Activated T-cell treated with anti-CD3 and anti-CD28 coated beads, Interleukin-2, amount 50 U/mL, for 72 hours (primary cell): ENCODE results near the gene TRMT11. TPM values are rescaled to one million over a fixed set of nuclear protein-coding genes. Genes with fewer than 3 reads are reported as not detected.
"Not testable (repeated sequence)": the region's sequence is repeated elsewhere in the genome, so short reads cannot be mapped to it uniquely, and the experiment has no call there.

ENCODE experiments used
- ATAC-seq, 2 donors: fragments of 150-1000 bp; cut with Tn5 transposase; replicated peaks in 1 of 2; 2 replicates each; pipeline ENCODE4 v1.10.0; 2021; ENCODE audit warnings: moderate library complexity in 2 of 2, mild to moderate bottlenecking in 1 of 2
- DNase-seq, 2 donors: peaks; one replicate each; pipeline ENCODE4 v3.0.0; 2021 to 2022; ENCODE audit warnings: mixed read lengths in 1 of 2
- H3K27ac Mint-ChIP-seq: one replicate; pipeline ENCODE4 v1.8.0; 2022; ENCODE audit warnings: mild to moderate bottlenecking, moderate library complexity, mixed read lengths
- H3K27me3 Mint-ChIP-seq: one replicate; pipeline ENCODE4 v1.8.0; 2022; ENCODE audit warnings: low read depth, mixed read lengths
- H3K36me3 Mint-ChIP-seq, 2 donors: one replicate each; pipeline ENCODE4 v1.8.0; 2022; ENCODE audit warnings: mixed read lengths in 2 of 2, mild to moderate bottlenecking in 1 of 2; ENCODE audit not compliant: insufficient read depth in 2 of 2
- H3K4me1 Mint-ChIP-seq: one replicate; pipeline ENCODE4 v1.8.0; 2022; ENCODE audit warnings: low read depth, mixed read lengths
- H3K4me3 Mint-ChIP-seq, 2 donors: one replicate each; pipeline ENCODE4 v1.8.0; 2022; ENCODE audit warnings: mild to moderate bottlenecking in 2 of 2, mixed read lengths in 2 of 2, moderate library complexity in 2 of 2
- H3K9me3 Mint-ChIP-seq, 2 donors: one replicate each; pipeline ENCODE4 v1.8.0; 2022; ENCODE audit warnings: mixed read lengths in 2 of 2
- total RNA-seq, 2 donors: library from RNA; stranded (reverse); gene quantifications; one replicate each; pipeline ENCODE4 v1.2.3, GENCODE V29; 2022

TRMT11 gene
- total RNA-seq, 2 donors from 2014 or later: 29.1 to 29.9 TPM

DNA sequence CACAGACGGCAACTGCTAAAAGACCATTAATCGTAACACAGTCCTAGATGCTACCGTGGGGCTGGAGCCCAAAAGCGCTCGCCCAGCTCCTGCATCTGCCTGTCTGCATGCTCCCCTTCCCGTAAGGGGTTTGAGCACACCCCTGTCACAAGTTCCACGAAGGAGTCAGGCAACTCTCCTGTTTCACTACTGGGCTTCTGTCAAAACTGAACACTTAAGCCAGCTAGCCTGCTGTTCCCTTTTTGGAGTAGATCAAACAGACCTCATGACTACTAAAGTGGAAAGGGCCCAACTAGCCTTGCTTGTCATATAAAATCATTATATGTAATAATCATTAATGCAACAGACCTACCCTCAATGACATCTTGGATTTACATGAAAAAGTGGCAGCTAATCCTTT is 61.3 kb downstream of the TRMT11 start:
- H3K36me3 Mint-ChIP-seq: peaks cover 5 to 21% of the 10 kb centered on the region in 2 donors
- no peak overlapping the region for H3K27ac Mint-ChIP-seq
- no peaks in the 10 kb centered on the region for H3K27me3 Mint-ChIP-seq
- no peak overlapping the region for H3K4me3 Mint-ChIP-seq
- DNase-seq (no peak), ATAC-seq (no peak)
- H3K9me3 Mint-ChIP-seq: peaks cover 0 to 3% of the 10 kb centered on the region in 2 donors
- no peaks in the 10 kb centered on the region for H3K4me1 Mint-ChIP-seq

DNA sequence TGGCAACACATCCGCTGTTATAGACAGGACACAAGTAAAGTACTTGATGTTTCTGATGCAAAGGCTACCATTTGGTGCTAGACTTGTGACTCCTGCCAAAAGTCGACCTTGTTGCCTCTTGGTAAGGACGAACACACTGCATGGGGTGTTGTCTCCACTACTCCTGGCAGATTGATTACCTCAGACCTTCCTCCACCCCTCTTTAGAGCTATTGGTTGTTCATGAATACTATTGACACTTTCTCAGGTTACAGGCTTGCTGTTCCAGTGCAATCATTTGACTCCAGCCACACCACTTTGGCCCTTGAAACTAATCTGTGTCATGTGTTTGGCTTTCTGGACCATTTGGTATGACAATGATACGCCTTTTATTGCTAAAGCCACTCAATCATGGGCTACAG is 62.3 kb downstream of the TRMT11 start:
- no peak overlapping the region for H3K27ac Mint-ChIP-seq
- no peaks in the 10 kb centered on the region for H3K27me3 Mint-ChIP-seq
- H3K9me3 Mint-ChIP-seq: peaks cover 0 to 3% of the 10 kb centered on the region in 2 donors
- ATAC-seq: no peak
- H3K36me3 Mint-ChIP-seq: peaks cover 4 to 20% of the 10 kb centered on the region in 2 donors
- H3K4me1 Mint-ChIP-seq: no peaks in the 10 kb centered on the region
- no peak overlapping the region for H3K4me3 Mint-ChIP-seq
- no peak for DNase-seq

DNA sequence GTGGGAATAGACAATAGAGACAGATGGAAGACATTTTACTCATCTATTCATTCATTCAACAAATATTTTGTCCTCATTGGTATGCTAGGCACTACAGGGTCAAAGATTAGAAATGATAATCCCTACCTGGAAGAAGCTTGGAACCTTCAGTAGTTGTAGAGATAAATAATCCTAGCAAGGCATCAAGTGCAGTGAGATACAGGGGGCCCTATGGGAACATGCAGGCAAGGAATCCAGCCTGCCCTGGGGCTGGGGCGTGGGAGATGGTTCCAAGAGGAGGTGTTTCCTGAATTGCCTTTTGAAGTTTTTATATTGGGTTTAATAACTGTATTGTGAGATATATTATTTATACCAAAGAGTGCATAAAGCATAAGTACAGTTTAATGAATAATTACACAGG is 64.5 kb downstream of the TRMT11 start:
- H3K36me3 Mint-ChIP-seq: peaks cover 2 to 17% of the 10 kb centered on the region in 2 donors
- no peaks in the 10 kb centered on the region for H3K27me3 Mint-ChIP-seq
- no peak for ATAC-seq
- H3K4me3 Mint-ChIP-seq: no peak overlapping the region
- H3K9me3 Mint-ChIP-seq: peaks cover 0 to 3% of the 10 kb centered on the region in 2 donors
- no peak for DNase-seq
- no peak overlapping the region for H3K27ac Mint-ChIP-seq
- H3K4me1 Mint-ChIP-seq: no peaks in the 10 kb centered on the region

DNA sequence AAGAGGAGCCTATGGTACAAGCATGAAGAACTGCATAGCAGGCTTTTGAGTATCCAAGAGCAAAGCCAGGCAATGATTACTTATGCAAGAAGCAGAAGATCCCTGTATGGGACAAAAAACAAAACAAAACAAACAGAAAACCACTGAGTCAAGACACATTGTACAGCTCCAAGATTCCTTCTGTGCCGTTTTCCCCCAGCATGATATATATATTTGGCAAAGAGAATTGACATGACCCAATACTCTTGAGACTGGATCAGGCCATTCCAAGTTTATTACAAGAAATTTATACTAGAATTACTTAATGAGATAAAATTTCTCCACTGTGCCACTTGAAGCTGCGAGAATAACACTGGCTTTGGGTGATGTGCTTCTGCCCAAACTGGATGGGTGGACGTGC is 65.5 kb downstream of the TRMT11 start:
- H3K4me3 Mint-ChIP-seq: no peak overlapping the region
- H3K36me3 Mint-ChIP-seq: peaks cover 2 to 19% of the 10 kb centered on the region in 2 donors
- H3K27ac Mint-ChIP-seq: no peak overlapping the region
- H3K9me3 Mint-ChIP-seq: peaks cover 0 to 3% of the 10 kb centered on the region in 2 donors
- DNase-seq: no peak
- no peak for ATAC-seq
- no peaks in the 10 kb centered on the region for H3K27me3 Mint-ChIP-seq
- no peaks in the 10 kb centered on the region for H3K4me1 Mint-ChIP-seq

DNA sequence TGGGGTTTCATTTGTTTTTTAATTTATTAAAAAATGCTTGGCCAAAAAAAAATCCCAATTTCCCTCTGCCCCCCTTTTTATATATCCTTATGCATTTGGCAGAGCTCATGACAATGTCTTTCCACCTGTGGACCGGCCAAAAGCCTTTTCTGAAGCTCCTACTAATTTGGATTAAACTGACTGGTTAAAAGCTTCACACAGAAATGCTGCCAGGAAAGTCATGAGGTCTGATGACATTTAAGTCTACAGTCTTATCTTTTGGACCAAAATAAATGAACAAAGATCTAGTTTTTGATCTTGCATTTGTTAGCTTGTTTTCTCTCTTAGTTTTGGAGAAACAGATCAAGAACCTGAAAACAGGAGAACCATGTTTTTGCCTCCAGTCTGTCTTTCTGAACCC is 66.1 kb downstream of the TRMT11 start:
- Mint-ChIP-seq H3K36me3 (peaks cover 2 to 15% of the 10 kb centered on the region in 2 donors), H3K9me3 (peaks cover 0 to 3% of the 10 kb centered on the region in 2 donors), H3K27me3 (no peaks in the 10 kb centered on the region), H3K4me1 (no peaks in the 10 kb centered on the region), H3K4me3 (no peak overlapping the region), H3K27ac (no peak overlapping the region)
- DNase-seq (no peak), ATAC-seq (no peak)

DNA sequence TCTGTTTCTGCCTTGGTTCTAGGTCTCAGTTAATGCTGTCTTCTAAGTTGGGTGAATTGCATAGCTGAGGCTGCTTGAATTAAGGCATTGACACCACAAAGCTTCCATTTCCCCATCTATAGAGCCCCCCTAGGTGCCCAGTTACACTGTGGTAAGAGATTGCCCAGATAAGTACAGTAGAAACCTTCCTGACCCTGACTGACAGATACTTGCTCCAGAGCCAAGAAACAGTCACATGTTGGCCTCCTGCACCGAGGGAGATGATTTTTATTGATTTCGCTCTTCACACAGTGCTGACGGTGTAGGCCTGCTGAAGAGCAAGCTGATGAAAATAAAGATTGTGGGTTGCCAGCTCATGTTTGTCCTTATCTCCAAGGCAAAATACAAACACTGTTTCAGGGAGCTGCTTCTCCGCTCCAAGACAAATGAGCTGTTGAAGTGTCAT is 67.9 kb downstream of the TRMT11 start:
- no peaks in the 10 kb centered on the region for H3K4me1 Mint-ChIP-seq
- H3K9me3 Mint-ChIP-seq: peaks cover 0 to 2% of the 10 kb centered on the region in 2 donors
- ATAC-seq (no peak), DNase-seq (no peak)
- no peaks in the 10 kb centered on the region for H3K27me3 Mint-ChIP-seq
- no peak overlapping the region for H3K4me3 Mint-ChIP-seq
- peaks cover 2 to 9% of the 10 kb centered on the region in 2 donors for H3K36me3 Mint-ChIP-seq
- no peak overlapping the region for H3K27ac Mint-ChIP-seq

DNA sequence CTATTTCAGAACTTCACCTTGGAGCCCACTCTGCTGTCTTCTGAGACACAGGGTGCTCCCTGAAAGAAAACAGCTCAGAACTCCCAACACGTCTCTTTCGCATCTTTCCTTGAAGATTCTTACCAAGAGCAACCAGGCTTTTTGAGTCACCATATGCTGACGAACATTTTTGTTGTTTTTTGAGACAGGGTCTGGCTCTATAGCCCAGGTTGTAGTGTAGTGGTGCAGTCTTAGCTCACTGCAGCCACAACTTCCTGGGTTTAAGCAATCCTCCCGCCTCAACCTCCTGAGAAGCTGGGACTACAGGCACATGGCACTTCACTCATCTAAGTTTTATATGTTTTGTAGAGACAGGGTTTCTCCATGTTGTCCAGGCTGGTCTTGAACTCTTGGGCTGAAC is 68.5 kb downstream of the TRMT11 start:
- Mint-ChIP-seq H3K27me3 (no peaks in the 10 kb centered on the region), H3K36me3 (peaks cover 2 to 4% of the 10 kb centered on the region in 2 donors), H3K27ac (no peak overlapping the region), H3K4me3 (no peak overlapping the region), H3K4me1 (no peaks in the 10 kb centered on the region), H3K9me3 (no peaks in the 10 kb centered on the region)
- DNase-seq (no peak), ATAC-seq (no peak)

DNA sequence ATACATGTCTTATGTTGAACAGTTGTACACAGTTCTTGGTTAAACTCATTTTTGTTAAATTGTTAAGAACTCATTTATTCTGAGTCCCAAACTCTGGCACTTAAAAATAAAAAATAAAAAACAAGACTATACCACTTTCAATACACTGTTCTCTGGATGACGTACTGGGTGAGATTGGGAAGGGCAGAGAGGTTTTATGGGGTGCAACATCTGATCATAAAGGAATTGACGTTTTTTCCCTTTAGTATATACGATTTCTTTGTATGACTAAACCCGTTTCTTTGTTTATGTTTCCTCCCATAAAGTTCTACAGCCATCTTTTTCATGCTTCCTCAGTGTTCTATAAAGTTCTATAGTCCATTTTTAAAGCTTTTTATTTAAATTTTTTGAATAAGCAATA is 69.1 kb downstream of the TRMT11 start:
- Mint-ChIP-seq H3K4me3 (no peak overlapping the region), H3K9me3 (no peaks in the 10 kb centered on the region), H3K27ac (no peak overlapping the region), H3K36me3 (peaks cover 2 to 3% of the 10 kb centered on the region in 2 donors), H3K27me3 (no peaks in the 10 kb centered on the region), H3K4me1 (no peaks in the 10 kb centered on the region)
- DNase-seq: no peak
- ATAC-seq: no peak

DNA sequence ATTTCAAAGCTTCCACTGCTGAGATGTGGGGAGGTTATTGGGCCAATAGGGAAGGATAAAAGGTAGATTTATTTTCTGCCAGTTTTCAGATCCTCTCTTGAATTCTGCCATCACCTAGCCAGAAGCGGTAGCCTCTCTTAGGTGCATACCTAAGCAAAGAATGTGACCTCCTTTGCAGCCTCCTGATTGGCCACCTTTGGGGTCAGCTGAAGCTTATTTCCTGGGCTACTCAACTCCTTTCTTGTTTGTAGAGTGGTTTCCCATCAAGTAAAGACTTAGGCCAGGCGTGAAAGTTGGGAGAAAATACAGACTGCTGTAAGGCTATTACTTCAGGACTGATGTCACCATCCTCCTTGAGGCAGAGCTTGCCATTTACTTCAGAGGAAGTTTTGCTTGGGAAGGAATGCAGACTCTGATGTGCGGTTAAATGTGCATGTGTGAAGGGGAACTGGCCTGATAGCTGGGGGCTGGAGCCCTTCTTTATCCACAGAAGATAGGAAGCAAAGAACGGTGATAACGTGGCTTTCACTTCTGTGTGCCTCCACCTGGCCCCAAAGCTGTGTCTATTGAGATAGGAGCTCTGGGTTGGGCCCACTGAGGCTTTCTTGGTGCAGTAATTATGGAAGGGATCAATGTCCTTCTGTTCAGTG is 70.1 kb downstream of the TRMT11 start:
- Mint-ChIP-seq H3K4me3 (no peak overlapping the region), H3K9me3 (no peaks in the 10 kb centered on the region), H3K36me3 (peaks cover under 1 to 3% of the 10 kb centered on the region in 2 donors), H3K27ac (no peak overlapping the region), H3K4me1 (no peaks in the 10 kb centered on the region), H3K27me3 (no peaks in the 10 kb centered on the region)
- no peak for DNase-seq
- no peak for ATAC-seq

DNA sequence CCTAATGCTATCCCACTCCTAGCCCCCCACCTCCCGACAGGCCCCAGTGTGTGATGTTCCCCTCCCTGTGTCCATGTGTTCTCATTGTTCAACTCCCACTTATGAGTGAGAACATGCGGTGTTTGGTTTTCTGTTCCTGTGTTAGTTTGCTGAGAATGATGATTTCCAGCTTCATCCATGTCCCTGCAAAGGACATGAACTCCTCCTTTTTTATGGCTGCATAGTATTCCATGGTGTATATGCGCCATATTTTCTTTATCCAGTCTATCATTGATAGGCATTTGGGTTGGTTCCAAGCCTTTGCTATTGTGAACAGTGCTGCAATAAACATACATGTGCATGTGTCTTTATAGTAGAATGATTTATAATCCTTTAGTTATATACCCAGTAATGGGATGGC is 71.7 kb downstream of the TRMT11 start:
- not testable (repeated sequence) for DNase-seq, H3K27ac Mint-ChIP-seq, H3K9me3 Mint-ChIP-seq, H3K4me1 Mint-ChIP-seq, ATAC-seq, H3K36me3 Mint-ChIP-seq, H3K4me3 Mint-ChIP-seq, H3K27me3 Mint-ChIP-seq

DNA sequence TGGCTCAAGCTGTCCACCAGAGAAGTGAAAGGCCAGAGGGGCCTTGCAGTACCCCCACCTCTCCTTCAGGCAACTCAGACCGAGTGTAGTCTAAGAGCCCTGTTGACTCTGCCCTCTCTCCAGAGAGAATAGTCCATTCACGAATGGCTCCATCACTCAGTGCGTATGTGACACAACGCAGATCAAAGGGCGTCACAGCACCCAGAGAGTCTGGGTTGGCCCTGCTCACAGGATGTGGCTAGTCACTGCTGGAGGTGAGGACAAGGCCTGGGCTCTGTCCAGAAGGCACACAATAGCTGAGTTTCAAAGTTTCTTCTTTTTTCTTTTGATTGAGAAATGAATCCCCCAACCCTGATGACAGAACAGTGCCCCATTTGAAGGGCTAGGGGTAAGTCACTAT is 74.1 kb downstream of the TRMT11 start:
- ATAC-seq (no peak), DNase-seq (no peak)
- no peaks in the 10 kb centered on the region for H3K4me1 Mint-ChIP-seq
- H3K9me3 Mint-ChIP-seq: peaks cover 0 to 3% of the 10 kb centered on the region in 2 donors
- H3K4me3 Mint-ChIP-seq: no peak overlapping the region
- H3K27me3 Mint-ChIP-seq: no peaks in the 10 kb centered on the region
- peak overlapping the region; percentile 15 for H3K27ac Mint-ChIP-seq
- H3K36me3 Mint-ChIP-seq: peaks cover 0 to 7% of the 10 kb centered on the region in 2 donors

DNA sequence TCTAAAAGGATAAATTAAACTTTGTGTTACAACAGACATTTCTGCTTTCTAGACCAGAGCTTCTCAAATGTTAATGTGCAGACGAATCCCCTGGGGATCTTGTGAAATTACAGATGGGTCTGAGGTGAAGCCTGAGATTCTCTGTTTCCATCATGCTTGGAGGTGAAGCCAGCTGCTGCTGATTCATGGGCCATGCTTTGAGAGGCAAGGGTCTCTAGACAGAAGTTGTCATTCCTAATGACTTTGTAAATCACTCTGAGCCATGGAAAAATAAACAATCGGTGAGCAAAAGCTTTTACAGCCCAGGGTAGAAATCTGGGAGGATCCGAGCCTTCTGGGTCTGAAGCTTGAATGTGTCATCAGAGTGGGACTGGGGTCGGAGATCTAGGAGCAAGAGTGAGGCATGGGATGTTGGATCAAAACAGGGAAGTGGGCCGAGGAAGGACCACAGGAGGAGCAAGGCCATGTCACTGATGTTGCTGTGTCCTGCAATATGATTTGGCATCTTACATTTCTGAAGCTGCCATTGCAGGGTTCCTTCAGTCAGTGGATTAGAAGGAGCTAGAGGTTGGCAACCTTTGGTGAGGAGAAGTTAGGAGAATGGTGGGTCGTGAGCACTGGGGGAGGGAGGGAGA is 77.3 kb downstream of the TRMT11 start:
- DNase-seq: no peak
- Mint-ChIP-seq H3K27ac (no peak overlapping the region), H3K27me3 (no peaks in the 10 kb centered on the region), H3K4me1 (no peaks in the 10 kb centered on the region), H3K4me3 (no peak overlapping the region), H3K36me3 (peaks cover 0 to 4% of the 10 kb centered on the region in 2 donors), H3K9me3 (peaks cover 0 to 3% of the 10 kb centered on the region in 2 donors)
- ATAC-seq: no peak

DNA sequence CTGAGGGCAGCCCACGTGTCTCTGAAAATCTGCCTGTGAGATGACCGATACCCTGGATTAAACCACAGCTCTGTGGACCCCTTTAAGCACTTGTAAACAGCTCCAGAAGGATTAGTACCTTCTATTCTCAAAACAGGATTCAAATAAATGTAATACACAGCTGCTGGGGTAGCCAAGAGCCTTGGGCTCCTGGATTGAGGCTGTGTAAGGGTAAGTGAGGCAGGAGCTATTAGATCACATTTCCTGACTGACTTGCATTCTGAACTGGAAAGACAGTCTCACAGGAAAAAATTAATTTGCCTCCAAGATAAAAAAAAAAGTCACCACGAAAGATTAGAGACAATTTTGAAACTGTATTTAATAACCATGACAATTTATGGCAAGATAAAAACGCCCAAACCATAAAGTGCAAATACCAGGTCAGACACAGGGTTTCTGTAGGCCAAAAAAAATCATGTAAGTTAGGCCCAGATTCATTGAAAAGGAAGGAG is 78.0 kb downstream of the TRMT11 start:
- H3K27ac Mint-ChIP-seq: no peak overlapping the region
- no peaks in the 10 kb centered on the region for H3K27me3 Mint-ChIP-seq
- no peaks in the 10 kb centered on the region for H3K4me1 Mint-ChIP-seq
- DNase-seq: no peak
- peaks cover 0 to 4% of the 10 kb centered on the region in 2 donors for H3K36me3 Mint-ChIP-seq
- H3K9me3 Mint-ChIP-seq: peaks cover 0 to 3% of the 10 kb centered on the region in 2 donors
- ATAC-seq: no peak
- no peak overlapping the region for H3K4me3 Mint-ChIP-seq
